ENCODE results near the gene TNFSF11.
"Not testable (repeated sequence)": the region's sequence is repeated elsewhere in the genome, so short reads cannot be mapped to it uniquely, and the experiment has no call there.

Gene TNFSF11

GRCh38 chr13:42574011-42574410, at the start of gene TNFSF11:
Gene TNFSF11, plus strand, starts transcription at chr13:42574152. Its CDS starts 152 bp downstream, at chr13:42574304.
- FAIRE-seq = no peak

DNA sequence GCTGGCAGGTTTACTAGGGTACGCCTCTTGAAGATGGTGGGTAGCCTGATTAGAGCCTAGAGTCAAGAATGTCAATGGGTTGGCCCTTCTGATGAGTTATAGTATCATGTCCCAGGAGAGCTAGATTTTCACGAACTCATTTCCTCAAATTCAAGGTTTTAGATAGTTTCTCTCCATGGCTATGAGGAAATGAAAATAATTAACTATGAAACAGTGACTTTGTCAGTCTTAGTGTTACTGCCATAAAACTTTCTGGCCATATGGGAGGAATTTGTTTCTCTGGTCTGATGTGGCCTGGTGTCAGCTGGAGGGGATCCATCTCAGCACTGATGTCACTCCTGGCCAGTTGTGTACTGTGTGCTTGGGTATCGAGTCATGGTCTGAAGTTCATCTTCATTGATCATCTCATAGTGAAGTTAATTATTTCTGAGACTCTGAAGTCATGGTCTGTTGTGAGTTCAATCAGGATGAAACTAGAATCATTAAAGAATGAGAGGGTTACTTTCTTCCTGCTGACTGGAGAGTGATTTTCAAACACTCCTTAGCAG, 49.4 kb upstream of the TNFSF11 start:
- FAIRE-seq = no peak

- FAIRE-seq = no peak
Observed at GRCh38 chr13:42525035-42525504, 48.9 kb upstream of the TNFSF11 start.

DNA sequence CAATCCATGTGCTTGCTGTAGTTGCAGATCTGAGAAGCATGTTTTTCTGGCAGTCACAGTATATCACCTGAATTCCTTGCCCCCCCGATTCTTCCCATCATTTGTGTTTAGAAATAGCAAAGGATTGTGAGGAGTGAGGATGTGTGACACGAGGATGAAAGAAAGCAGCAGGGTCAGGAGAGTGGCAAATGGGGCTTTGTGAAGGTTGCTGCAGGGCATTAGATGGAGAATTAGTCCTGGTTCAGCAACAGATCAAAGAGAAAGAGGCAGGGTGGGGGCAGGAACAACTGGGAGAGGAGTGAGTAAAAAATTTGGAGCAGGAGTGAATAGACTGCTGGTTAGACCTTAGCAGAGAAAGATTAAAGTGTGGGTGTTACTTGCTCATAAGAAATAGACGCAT, 47.7 kb upstream of the TNFSF11 start:
- FAIRE-seq = no peak

DNA sequence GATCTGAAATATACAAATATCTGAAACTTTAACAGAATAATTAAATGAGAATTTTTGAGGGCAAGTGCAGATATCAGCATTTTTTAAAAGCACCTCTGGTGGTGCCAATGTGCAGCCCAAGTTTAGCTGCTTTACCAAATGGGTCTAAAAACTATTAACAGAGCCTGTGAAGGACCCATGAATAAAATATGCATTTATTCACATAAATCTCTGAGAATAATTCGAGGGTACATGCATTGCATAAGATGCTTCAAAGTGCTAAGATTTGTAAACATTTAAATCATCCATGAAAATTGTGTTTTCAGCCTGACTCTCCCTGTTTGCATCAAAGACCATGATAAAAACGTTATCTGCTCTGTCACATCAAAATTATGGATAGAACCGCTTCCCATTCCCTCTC, 47.1 kb upstream of the TNFSF11 start:
- FAIRE-seq = no peak

DNA sequence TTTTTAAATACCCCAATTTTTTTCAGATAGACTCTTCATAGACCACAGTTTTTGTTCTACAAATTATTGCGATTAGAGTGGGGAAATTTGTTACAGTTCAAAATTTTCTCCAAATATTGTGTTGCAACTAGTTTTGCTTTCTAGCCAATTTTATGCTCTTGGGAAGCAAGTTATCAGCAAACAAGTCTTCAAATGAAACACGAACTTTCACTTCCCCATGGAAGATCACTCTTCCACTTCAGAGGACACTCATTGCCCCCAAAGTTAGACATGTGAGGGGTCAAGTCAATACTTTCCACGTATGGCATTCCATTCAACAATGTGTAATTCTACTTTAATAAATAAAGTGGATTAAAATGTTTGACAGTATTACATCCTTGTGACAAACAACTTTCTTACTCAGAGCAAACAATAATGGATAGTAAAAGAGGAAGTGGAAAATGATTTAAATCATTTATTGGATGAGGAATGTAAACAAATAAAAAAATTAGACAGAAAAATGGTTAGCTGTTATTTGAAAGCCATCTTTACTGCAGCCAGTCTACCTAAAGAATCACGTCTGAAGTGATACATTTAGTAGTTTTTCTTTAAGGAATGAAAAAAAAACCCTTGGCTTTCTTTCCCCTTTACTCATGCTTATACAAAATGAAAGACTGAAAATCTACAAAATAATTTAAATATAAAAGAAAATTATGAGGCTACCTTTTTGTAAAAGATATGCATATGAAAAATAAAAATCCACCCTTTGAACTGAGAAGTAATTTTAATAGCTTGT, 41.2 kb upstream of the TNFSF11 start:
- no peak for FAIRE-seq

DNA sequence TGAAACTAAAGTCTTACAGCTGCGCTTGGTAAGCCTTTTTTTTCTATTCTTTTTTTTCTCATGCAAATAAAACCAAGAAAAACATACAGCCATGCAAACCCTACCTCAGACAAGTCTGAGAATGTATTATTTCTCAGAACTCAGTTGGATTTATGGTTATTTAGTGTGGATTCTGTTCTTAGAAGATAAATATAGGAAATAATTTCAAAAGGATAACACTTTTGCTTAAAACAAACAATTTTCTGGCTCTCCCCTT, 40.7 kb upstream of the TNFSF11 start:
- peak; percentile 45 for FAIRE-seq

GRCh38 chr13:42534785-42535184, 39.2 kb upstream of the TNFSF11 start:
- FAIRE-seq = no peak

DNA sequence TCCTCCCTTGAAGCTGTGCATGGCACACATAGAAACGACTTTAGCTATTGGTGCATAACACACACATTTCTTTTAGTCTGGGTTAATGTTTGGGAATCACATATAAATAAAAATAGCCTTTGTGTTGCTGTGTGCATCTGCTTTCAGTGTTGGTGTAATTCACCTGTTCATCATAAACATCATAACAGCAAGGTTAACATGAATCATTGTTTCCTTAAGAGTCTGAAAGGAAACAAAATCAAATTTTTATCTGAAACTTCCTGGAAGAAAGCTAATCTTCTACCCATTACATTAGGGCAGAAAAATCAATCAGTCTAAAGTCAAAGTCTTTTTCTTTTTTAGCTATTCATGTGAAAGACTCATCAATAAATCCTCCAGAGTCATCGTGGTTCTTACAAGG, 35.0 kb upstream of the TNFSF11 start:
- no peak for FAIRE-seq

DNA sequence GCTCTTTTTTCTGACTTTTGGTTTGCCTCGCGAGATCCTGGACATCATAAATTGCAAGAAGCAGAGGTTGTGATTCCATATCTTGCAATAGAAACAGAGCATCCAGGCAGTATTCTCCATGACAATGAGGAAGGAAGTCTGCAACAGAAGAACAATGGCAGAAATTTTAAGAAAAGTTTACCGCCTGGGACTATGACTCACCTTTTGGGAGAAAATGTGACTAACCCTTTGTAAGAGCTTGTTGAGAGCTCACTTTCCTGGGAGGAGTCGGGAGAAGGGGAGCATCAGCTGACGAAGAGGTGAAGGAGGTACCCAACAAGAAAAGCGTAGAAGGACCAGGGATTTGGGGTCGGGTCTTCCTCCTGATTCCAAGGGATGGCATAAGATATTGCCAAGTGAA, 34.3 kb upstream of the TNFSF11 start:
- FAIRE-seq = no peak

DNA sequence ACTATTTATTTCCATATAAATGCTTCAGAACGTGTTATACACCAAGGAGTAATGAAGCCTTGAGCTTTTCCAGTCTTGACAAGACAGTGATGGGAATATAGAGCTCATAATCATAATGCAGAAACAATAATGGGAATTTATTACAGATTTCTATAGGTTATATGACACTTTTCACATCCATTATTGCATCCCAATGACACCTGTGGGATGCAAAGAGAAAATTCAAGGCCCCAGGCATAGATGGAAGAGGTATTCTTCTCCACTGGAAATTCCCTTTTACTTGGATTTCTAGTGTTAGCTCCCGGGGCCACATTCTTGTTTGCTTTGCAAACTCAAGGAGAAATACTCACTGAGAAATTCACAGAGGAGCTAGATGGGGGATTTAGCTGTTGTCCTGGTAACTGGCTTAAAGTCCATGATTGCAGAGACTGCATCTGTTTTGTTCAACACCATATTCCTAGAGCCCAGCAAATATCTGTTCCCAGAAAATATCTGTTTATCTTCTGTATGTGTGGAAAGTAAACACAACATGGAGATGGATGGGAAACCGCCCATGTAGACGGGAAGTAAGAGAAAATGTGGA, 30.6 kb upstream of the TNFSF11 start:
- FAIRE-seq = no peak

DNA sequence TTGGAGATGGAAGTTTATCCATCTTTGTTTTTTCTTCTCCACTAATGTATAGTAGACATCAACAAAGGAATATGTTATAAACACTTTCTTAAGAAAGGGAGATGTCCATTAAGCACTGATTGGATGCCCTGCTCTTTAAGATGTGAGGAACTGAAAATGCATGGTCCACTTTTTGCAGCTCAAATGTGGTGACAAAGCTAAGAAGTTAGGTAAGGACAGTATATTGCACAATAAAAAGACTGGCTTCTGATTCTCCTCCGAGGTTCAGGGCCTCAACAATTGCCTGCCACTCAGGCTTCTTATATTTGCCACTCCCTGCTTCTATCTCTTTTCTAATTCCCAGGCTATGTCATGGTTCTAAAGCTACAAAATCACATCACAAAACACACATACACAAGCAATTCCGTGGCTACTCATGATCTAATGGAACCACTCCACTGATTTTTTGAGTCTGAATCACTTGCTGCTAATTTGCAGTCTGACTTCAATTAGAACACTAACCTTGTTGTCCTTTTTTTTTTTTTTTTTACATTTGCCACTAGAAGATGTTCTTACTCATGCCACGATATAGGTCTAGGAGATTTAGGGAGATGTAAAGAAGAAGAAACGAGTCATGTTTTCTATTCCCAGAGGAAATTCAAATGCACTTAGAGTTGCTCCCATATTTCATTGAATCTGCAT, 29.6 kb upstream of the TNFSF11 start:
- no peak for FAIRE-seq

GRCh38 chr13:42545842-42546241, 28.1 kb upstream of the TNFSF11 start:
- FAIRE-seq = no peak

DNA sequence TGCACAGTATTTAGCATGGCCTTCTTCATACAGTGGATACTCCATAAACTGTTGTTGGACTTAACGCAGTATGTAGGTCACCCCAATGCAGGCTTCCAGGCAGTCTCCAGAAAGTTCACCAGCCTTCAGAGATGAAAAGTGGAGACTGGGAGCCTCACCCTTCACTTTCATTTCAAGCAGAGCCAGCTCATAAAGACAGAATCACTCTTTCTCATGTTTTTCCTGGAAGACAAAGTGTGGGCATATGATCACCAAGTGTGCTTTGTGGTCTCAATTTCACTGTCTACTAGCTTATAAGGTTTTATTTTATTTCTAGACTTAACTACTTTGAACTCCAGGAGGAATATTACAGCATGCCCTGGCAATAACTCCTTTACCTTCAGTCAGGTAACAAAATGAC, 26.3 kb upstream of the TNFSF11 start:
- no peak for FAIRE-seq

GRCh38 chr13:42548731-42549551, 25.0 kb upstream of the TNFSF11 start:
- no peak for FAIRE-seq

GRCh38 chr13:42549552-42549936, 24.4 kb upstream of the TNFSF11 start:
- FAIRE-seq = no peak

DNA sequence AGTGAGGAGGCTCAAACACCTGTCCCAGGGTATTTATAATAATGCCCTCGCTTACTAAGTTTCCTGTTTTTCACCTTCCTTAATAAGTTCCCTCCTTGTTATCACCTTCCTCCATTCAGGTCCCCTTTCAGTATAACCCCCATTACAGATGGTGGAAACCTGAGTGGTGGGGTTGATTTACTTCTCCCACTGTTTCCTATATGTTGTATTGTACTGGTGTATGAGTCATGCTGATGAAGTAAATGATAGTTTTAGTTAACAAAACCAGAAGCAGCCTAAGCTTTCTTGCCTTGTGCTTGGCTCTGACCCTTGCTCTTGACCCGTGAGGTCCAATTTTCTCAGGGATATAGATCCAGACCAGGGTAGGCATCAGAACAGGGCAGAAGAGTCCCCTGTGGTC, 22.3 kb upstream of the TNFSF11 start:
- no peak for FAIRE-seq

DNA sequence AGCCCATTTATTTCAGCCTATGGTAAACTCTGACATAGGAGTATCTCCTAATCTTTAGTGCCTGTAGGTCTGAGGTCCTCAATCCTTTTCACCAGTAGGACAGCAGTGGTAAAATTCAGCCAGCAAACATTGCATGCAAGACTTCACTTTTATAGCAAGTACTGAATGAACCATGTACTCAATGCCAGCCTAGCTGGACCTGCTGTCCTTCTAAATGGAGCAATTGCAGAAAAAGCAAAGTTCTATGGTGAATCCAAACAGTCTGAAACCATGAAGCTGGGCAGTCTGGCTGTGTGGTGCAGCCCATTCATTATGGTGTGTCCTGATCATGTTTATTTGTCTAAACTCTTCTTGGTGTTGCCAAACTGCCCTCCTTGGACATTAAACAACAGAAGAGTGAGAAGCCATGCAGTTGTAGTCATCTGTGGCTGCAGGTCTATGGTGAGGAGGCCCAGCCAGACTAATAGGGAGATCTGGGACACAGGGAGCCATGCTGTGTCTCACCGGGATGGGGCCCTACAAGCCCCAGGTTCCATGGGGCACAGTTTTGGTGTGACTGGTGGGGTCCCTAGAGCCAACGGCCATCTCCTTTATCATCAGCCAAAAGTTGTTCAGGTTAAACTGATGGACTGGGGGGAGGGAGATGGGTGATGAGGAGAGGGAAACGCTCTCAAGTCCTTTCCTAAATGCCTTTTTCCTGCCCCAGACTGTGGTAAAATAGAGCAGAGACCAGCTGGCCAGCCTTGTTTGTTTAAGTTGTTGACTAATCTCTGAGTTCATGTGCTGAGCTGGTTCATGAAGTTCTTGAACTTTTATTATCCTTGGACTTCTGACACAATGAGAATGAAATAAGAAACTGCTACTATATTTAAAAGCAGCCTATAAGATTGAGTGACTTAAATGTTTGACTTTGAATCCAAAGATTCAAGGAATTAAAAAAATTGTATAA, 20.6 kb upstream of the TNFSF11 start:
- no peak for FAIRE-seq

DNA sequence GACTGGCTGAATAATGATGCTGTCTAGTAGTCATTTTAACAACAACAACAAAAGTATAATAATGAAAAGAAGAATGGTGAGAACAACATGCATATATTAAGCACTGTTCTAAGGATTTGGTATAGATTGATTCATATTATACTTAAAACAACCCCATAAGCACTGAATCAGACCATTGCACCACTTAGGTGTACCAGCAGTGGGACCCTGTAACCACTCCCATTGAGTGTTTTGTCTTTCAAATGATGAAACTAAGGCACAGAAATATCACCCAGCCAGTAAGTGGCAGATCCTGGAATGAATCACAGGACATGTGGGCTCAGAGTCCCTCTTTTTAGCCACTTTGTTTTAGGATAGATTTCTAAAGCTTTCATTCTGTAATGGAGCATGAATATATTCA, 14.9 kb upstream of the TNFSF11 start:
- no peak for FAIRE-seq

DNA sequence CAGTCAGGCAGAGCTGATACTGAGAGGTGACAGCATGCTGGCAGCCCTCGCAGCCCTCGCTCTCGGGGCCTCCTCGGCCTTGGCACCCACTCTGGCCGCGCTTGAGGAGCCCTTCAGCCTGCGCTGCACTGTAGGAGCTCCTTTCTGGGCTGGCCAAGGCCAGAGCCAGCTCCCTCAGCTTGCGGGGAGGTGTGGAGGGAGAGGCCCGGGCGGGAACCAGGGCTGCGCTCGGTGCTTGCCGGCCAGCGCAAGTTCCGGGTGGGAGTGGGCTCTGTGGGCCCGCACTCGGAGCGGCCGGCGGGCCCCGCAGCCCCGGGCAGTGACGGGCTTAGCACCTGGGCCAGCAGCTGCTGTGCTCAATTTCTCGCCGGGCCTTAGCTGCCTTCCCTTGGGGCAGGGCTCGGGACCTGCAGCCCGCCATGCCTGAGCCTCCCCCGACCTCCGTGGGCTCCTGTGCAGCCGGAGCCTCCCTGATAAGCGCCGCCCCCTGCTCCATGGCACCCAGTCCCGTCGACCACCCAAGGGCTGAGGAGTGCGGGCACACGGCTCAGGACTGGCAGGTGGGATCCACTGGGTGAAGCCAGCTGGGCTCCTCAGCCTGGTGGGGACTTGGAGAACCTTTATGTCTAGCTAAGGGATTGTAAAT, 14.3 kb upstream of the TNFSF11 start:
- FAIRE-seq = not testable (repeated sequence)

- not testable (repeated sequence) for FAIRE-seq
Observed at GRCh38 chr13:42560320-42560719, 13.6 kb upstream of the TNFSF11 start.

Measured in endometrium (tissue), 2 donors.